Measurements from ENCODE around the gene ONECUT3. TPM values are rescaled to one million over a fixed set of nuclear protein-coding genes. Genes with fewer than 3 reads are reported as not detected.

ONECUT3 gene
- total and polyA plus RNA-seq, 10 of the 15 experiments (the other 5 are each of a cell fraction or from before 2014, with no cell fraction given): not detected

GRCh38 chr19:1825909-1826556 is 72.7 kb downstream of the ONECUT3 start (continued):
- TF ChIP-seq RELA (IDR thresholded peaks at IDR 0.05; ENCODE audit: borderline replicate concordance, partially characterized antibody): no peak
- 0 out of 2 replicates have a peak, but pooled peaks have one; percentile 33 for TF ChIP-seq TCF12 (IDR thresholded peaks at IDR 0.05; ENCODE audit: low read depth, low read length)
- no peak for TF ChIP-seq ETV6 (conservative IDR thresholded peaks at IDR 0.05 in 1 of 2, IDR thresholded peaks at IDR 0.05 in 1 of 2; ENCODE audit: borderline replicate concordance in 1 of 2, low read depth in 1 of 2)
- TF ChIP-seq NFXL1 (IDR thresholded peaks at IDR 0.05; ENCODE audit: borderline replicate concordance): no peak
- no peak for TF ChIP-seq CEBPB (IDR thresholded peaks at IDR 0.05; ENCODE audit: borderline replicate concordance in 1 of 2, low read depth in 2 of 2, low read length in 2 of 2)
- TF ChIP-seq MYB (IDR thresholded peaks at IDR 0.05; ENCODE audit: borderline replicate concordance, low read depth, low read length): no peak
- no peak for TF ChIP-seq POLR2AphosphoS5 (IDR thresholded peaks at IDR 0.05; ENCODE audit: low read length)
- TF ChIP-seq BRCA1 (IDR thresholded peaks at IDR 0.05; ENCODE audit: low read depth, low read length): no peak
- TF ChIP-seq, protein P1, sequence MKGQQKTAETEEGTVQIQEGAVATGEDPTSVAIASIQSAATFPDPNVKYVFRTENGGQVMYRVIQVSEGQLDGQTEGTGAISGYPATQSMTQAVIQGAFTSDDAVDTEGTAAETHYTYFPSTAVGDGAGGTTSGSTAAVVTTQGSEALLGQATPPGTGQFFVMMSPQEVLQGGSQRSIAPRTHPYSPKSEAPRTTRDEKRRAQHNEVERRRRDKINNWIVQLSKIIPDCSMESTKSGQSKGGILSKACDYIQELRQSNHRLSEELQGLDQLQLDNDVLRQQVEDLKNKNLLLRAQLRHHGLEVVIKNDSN (IDR thresholded peaks at IDR 0.05; ENCODE audit: borderline replicate concordance, extremely low read length, insufficient read depth, low read depth, low read length): no peak
- TF ChIP-seq TARDBP (IDR thresholded peaks at IDR 0.05; ENCODE audit: borderline replicate concordance): no peak
- TF ChIP-seq BHLHE40 (IDR thresholded peaks at IDR 0.05; ENCODE audit: borderline replicate concordance in 1 of 2, low read depth in 2 of 2, low read length in 1 of 2): 0 out of 4 replicates have a peak, but pooled peaks of 1 of the 2 experiments have one; percentile 15
- no peak for TF ChIP-seq IRF5 (IDR thresholded peaks at IDR 0.05; ENCODE audit: borderline replicate concordance)
- no peak for TF ChIP-seq ELK1 (IDR thresholded peaks at IDR 0.05; ENCODE audit: low read depth, low read length)
